T follicular helper cell (primary cell): ENCODE results near the gene DSCAM.

ENCODE experiments used
- DNase-seq: peaks from one replicate; pipeline ENCODE4 v3.0.0-alpha.2; 2020; ENCODE audit warnings: low read depth

Gene DSCAM

DNA sequence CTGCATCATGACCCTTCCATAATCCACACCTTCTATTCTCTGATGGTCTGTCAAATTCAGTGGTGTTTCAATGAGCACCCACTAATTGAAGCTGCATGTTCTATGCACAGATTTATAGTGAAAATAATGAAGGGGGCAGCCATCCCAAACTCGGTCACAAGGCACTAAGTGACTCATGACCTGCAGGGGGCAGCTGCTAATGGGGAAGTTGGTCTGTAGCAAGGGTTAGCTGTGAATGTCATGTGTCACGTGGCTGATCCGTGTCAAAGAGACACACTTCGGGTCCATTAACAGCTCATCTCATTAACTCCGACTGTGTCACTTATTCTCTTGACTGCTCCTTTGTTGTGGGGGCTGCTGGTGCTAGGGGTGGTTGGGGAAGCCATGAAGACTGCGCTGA, 673.1 kb downstream of the DSCAM start:
- DNase-seq, result no peak

DNA sequence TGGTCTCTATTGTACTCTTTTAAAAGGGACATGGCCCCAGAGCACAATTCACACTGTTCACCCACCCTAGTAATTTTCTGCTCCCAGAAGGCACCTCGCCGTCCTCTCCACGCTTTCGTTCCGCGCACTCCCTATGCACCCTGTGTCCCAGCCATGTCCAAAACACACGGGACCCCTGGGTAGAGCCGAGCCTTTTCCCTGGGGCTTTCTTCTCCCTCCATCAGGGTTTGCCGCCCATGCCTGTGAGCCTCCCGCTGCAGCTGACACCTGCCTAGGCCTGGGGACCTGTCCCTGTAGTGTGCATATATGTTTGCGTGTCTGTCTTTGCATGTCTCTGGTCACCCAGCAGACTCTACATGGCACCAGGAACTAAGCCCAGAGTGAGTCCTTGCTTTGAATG, 677.0 kb downstream of the DSCAM start:
- DNase-seq, result no peak

DNA sequence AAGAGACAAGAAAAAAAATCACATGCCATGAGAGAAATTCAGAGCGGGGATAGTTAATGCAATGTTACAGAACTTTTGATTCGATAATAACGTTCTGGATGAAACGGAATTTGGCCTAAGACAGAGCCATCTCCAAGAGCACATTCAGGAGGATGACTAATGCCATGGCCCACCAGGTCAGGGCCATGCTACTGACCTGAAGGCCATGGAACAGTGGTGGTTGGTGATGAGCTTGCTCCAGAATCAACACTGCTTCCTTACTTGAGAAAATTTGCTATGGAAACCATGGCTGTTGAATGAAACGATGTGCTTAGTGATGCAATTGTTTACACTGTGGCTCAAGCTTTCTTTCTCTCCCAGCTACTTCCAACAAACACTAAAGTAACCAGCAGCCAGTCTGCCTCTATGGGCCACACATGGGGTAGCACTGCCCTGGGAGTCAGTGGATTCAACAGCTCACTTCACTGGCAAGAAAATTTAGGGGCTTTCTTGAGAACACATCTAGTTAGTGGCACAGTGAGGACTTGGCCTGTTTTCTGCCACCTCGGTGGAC, 680.6 kb downstream of the DSCAM start:
- DNase-seq, result no peak

DNA sequence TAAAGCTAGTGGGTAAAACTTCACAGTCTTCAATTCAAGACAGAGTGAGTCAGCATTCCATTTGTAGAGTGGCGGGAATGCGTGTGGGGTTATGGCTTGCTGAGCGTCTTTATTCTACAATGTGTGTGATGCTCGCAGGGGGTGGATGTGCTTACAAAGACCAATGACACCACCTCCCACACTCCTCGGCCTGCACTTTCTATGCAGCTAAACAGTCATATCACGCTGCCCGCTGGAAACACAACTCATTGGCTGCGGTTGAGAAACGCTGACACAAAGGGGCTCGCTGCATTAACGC, 681.2 kb downstream of the DSCAM start:
- DNase-seq, result no peak

DNA sequence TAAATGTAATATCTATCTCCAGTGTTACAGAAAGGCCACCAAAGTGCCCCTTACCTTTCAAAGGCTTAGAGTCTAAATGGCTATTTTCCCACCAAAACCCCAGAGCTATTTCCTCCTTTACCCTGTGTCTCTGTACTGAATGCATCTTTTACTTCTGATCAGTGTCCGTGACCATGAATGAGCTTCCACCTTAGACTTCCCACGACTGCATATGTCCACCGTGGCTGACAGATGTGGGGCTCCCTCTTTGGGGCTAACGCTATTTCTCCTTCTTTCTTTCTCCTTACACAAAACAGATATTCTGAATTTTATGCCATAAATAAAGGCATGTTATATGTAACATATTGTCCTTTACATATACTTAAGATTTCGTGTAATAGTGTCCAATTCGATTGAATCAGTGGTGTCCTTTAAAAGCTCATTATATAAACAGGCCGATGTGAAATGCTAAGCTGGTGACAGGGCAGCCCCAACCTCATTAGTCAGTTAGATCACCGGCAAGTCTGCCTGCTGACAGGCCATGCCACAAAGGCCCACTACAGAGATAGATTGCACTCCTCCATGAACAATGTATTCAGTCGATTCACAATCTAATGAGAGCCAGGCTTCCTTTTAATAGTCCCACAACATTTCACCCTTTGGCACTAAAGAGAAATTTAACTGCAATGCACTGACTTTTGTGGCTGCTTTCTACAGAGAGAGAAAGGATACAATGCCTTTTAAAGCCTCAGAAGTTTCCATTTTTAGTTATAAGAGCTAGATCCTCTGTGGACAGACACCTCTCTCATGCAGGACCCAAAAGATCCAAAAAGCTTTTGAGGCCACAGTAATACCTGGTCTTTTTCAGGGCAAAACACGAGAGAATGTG, 681.8 kb downstream of the DSCAM start:
- DNase-seq, result no peak

DNA sequence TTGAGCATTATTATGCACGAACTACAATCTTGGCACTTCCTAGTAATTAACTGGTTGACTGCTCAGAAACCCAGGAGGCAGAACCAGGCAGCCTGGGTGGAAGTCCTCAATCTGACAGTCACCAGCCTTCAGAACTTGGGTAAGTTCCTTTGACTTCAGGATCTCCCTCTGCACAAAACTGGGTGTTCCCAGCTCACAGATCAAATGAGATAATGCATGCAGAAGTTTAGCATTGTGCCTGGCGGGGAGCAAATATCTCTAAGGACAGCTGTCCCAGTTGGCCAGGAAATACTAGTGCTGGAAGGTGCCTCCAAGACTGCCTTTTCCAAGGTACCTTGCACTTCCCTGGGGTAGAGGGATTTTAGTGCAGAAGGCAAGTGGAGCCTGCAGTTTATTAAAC, 684.9 kb downstream of the DSCAM start:
- DNase-seq, result no peak

DNA sequence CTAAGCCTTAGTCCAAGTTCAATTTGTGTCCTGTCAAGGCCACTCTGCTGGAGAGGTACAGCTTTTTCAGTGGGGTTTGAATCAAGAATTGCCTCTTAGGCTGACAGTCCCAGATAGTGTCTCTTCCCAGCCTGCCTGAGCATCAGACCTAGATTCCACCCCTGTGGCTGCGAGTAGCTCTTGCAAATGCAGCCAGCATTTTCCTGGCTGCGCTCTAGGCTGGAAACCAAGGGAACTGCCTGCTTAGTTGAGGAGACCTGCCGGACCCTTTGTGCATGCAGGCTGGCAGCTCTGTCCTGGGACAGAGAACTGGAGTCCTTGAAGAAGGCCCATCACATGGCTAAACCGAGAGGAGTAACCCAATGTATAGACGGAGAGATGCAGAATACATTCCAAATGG, 686.0 kb downstream of the DSCAM start:
- no peak for DNase-seq

DNA sequence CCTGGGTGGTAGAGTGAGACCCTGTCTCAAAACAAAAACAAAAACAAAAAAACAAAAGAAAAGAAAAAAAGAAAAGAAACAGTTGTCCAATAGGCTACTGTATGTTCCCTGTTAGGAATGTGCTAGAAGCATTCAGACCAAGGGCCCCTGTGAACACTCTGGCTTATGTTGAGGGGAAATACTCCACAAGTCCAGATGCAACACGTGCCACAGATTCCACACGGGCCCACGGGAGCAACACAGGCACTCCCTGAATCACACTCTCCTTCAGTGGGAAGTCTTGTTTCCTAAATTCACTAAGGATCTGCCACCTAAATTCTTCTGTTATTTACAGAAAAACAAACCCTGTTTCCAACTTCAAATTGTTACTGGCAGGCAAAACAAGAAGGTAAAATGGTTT, 688.6 kb downstream of the DSCAM start:
- no peak for DNase-seq

DNA sequence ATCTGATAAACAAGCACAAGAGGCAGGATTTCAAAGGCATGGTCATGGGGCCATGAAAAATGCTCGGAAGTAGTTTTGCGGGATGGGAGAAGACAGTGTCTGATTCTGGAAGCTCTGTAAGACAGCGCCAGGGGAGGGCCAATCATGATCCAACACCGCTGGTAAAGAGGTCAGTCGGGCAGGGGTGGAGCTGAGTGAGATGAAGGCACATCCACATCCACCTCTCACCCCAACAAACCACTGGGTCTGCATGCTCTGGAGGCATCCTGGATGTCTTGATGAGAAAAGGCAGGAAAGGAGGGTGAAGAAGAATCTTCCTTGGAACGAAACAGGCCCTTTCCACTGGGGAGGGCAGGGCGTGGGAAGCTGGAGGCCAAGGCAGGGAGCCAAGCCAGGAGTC, 691.4 kb downstream of the DSCAM start:
- DNase-seq, result no peak

DNA sequence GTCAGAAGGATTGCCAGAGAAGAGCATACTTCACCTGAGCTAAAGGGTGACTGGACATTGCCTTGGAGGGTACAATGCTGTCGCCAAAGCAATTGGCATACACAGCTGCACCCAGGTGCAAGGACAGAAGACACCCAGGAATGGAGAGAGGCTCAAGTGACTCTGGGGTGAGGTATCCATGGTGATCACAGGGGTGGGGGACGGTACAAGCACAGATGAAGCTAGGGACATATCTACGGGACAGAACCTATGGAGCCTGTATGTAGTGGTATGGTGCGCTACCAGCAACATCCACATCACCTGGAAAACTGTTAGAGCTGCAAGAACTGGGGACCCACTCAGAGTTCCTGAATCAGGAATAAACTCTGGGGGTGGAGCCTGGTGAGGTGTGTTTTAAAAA, 693.6 kb downstream of the DSCAM start:
- no peak for DNase-seq

DNA sequence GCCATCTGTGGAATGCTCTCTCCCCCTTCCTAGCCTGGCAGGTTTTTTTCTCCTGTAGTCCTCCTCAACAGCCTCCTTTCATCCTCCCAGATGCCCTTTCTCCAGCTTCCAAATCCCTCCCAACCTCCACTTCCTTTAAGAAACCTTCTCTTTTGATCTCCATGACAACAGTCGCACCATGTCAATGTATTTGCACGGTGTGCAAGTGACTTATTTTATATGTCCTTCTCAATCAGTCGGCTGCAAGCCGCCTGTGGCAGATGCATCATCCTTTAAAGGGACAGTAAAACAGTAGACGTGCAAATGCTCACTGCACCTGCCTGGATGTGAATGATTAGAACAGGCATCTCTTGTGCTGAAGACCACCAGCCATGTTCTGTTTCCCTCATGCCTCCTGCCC, 694.5 kb downstream of the DSCAM start:
- DNase-seq, result no peak

DNA sequence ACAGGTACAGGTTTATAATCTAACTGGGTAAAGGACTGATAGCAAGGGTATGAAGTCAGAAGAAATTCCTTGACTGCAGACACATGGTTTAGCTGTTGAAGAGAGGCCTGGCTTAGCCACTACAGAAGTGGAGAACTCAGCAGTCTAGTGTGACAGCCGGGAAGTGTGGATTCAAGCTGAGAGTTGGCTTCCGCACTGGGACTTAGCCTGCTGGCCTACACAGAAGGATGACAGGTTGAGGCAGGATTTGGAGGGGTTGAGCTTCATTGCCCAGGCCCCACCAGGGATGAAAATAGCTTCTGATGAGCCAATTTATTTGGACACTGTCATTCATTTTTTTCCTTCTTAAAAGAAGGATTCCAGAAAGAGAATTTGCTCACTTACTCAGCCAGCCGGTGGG, 695.3 kb downstream of the DSCAM start:
- no peak for DNase-seq

DNA sequence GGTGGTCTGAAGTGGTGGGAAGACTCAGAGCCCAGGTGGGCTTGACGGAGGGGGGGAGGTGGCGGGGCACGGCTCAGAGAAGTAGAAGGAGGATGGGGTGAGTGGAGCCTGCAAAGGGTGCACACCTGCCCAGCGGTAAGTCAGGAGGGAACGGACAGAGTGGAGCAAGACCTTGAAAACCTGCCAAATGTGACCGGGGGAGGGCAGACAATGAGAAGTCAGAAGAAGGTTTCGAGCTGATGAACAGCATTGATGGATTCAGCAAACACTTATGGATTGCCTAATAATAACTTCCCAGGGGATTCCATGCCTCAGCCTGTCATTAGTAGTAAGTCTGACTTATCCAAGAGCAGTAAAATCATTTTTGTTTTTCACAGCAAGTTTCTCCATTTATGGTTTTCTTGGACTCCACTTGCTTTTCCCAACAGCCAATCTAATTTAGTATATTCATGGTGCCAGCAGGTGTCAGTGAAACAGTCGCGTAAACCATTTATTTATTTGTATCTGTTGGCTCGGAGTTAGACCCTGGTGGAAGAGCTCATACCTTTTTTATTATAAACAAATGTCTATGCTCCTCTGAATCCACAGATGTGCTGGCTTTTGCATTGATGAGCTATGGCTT, 700.6 kb downstream of the DSCAM start:
- no peak for DNase-seq

DNA sequence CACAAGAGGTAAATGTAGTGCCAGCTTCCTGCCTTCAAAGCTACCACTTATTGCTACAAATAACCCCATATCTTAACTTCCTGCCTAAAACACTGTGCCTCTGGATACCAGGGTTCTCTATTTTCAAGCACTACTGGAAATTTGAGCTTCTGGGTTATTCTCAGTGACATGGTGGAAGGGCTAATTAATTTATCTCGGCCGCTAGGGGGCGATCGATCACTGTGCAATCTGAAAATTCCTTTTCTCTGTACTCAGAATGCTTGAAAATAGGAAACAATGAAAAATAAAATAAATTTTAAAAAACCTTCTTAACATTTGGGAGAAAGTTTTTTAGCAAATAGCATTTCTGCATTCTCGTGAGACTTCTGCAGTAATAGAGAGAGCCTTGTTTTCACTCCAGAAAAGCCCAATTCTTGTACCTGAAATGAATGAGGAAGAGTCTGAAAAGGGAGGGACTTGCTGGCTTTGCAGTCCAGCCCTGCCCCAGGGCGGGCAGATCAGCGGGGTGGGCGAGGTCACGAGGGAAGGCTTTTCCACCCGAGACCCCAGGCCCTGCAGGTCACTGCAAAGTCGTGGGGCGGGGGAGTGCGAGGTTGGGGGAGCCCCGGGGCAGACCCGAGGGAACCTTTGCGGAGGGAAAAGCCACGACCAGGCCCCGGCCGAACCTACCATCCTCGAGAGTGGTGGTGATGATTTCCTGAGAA, 703.0 kb downstream of the DSCAM start:
- DNase-seq, result no peak

DNA sequence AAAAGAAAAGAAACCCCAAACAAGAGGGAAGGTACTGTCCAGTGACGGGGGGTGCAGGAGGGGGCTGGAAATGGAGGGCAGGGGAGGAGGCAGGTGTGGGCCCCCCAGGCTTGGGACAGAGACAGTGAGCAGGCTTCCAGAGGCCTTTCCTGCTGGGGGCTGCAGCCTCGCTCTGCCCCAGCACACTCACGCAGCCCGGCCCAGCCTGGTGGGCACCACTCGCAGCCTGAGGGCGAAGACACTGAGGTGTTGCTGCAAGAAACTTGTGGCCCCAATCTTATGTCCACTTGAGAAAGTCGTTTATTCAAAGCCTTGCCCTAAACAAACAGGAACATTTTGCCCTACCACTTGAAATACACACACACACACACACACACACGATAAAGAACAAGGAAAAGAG, 705.3 kb downstream of the DSCAM start:
- DNase-seq, result no peak

DNA sequence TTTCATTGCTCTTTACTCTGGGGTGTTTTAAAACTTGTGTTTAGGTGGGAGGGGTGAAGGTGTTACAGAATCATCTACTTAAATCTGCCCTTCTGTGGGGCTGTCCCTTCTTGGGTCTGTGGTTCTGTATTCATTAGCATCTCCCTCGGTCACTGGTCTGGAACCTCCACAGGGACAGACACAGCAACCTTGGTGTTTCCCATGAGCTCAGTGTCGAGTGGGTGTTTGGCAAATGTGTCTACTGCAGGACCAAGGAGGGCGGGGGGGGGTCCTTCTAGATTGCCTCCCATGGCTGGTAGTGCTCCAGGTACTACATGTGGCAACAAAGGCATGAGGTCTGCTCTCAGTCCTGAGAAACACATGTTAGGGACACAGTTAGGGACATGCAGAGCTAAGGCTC, 706.3 kb downstream of the DSCAM start:
- DNase-seq, result no peak

DNA sequence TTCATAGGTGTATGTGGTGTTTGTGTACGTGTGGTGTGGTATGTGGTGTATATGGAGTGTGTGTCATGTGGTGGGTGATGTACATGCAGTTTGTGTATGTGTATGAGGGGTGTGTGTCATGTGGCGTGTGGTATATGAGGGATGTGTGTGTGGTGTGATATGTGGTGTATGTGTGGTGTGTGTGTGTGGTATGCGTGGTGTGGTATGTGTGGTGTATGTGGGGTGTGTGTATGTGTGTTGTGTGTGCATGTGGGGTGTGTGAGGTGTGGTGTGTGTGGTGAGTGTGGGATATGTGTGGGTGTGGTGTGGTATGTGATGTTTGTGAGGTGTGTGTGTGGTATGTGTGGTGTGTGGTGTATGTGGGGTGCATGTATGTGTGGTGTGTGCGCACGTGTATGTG, 707.3 kb downstream of the DSCAM start:
- no peak for DNase-seq

DNA sequence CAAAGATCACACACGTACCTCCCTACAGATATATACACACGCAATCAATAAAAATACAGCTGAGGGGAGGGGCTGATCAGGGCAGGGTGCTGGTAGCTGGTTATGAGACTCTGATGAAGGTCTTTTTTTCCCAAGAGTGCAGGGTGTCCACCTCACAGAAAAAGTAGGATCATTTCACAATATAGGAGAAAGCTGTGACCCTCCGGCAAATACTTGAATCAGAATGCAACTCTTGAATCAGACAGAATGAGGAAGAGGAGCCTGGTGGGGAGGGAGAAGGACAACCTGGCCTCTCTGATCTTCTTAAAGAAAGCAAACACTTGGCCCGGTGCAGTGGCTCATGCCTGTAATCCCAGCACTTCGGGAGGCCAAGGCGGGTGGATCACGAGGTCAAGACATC, 710.4 kb downstream of the DSCAM start:
- DNase-seq, result no peak

DNA sequence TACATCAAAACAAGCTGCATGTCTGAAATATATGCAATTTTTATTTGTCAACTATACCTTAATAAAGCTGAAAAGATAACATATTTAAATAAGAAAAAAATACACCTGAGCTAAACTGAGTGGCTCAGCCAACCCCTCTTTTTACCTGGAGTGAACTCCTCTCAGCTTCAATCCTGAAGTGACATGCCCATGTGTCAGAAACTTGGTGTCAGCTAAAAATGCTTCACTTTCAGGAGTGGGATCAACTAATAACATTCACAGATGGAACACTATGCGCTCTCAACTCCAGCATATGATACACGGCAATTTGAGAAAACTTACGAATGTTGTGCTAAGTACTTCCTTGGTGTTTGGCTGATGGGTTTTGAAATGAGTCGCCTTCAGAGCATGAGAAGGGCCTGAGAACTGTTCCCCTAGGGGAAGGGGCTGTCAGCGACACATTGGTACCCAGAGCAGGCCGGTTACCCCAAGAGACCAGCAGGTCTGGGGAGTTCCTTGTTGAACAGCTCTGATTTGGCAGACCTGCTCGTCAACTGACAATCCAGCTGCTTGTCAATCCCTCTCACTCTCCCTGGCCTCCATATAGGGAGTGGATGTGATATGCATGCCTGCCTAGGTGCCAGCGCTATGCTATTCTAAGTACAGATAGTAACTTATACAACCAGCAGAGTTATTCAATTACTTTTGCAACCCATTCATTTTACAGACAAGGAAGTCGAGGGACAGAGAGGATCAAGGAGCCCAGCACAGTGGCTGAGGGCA, 712.0 kb downstream of the DSCAM start:
- no peak for DNase-seq

DNA sequence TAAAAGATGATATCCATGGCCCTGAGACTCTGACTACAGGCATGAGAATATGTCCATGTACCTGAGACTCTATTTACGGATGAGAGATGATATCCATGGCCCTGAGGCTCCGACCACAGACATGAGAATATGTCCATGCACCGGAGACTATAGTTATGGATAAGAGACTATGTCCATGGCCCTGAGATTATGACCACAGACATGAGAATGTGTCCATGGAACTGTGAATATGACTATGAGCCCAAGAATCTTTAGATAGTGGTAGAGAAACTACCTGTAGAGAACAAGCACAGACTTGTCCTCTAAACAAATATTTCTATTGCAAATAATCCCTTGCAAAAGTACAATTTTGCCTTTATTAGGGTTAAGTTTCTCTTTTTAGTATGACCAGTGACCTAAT, 716.5 kb downstream of the DSCAM start:
- no peak for DNase-seq

DNA sequence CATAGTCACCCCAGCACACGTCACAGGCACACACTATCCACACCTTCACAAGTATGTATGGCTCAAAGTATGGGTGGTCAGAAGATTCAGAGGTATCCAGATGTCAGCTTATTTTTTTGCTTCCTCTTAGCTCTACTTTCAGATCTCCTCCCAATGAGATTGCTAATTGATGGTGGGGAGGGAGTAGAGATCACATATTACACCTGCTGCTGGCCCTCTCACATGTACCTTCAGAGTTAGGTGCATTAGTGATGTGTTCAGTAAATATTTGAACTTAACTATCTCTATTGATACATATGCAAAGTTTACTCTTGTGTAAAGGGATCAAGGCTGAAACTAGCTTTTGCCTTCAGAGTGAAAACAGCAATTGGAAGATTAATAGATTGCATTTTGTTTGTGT, 717.1 kb downstream of the DSCAM start:
- no peak for DNase-seq

DNA sequence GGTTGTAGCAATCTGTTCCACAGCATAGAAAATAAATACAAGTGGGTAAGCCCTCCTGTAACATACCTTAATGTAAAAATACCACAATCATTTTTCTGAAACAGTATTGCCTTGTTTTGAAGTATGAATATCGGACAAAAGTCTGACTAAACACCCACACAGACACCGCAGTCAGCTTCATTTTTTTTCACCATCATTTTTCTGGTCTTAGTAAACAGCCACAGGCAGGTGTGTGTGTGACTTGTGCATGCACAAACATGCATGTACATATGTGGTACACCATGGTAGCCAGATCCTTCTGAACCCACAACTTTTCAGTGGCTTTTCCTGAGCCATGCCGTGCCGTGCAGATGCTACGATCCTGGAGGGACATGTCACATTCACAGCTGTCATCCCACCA, 718.1 kb downstream of the DSCAM start:
- no peak for DNase-seq
